Suprapubic skin (tissue), 4 donors: ENCODE results near the gene NPR1.

Experiments used
- EP300 ChIP-seq: sonication (generic); formaldehyde crosslinking; IDR thresholded peaks from one replicate; pipeline ENCODE4 v1.6.1; 2017; ENCODE audit warnings: antibody characterized with exemption
- POLR2AphosphoS5 ChIP-seq, 3 donors: sonication (generic); formaldehyde crosslinking; IDR thresholded peaks; one replicate each; pipeline ENCODE4 v1.6.1; 2017; ENCODE audit warnings: antibody characterized with exemption in 3 of 3
- TF ChIP-seq, protein P1 (sequence below), 2 donors: fragments of 200-600 bp in 1 of 2; fragments of 450-650 bp in 1 of 2; sonication (generic) in 1 of 2; IDR thresholded peaks; one replicate each; pipeline ENCODE4 v1.5.1; 2016 to 2019; ENCODE audit warnings: antibody characterized with exemption in 2 of 2, mild to moderate bottlenecking in 1 of 2, moderate library complexity in 1 of 2

DNA sequence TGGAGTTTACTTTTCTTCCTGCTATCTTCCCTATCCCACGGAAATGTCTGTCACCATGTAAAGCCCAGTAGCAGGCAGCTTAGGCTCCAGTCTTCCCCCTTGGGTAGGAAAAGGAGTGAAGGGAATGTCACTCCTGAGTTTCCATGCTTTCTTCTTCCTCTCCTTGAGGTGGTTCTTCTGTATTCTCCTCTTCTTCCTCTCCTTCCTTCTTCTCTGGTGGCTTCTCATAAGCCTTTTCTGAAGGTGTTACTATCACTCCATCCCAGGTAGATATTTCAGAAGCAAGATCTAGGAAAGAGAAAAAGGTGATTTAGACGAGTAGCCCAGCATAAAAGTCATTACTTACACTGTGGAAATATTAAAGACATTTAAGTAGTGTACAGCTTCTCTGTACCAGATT is 16.2 kb upstream of the NPR1 start:
- TF ChIP-seq, protein P1, sequence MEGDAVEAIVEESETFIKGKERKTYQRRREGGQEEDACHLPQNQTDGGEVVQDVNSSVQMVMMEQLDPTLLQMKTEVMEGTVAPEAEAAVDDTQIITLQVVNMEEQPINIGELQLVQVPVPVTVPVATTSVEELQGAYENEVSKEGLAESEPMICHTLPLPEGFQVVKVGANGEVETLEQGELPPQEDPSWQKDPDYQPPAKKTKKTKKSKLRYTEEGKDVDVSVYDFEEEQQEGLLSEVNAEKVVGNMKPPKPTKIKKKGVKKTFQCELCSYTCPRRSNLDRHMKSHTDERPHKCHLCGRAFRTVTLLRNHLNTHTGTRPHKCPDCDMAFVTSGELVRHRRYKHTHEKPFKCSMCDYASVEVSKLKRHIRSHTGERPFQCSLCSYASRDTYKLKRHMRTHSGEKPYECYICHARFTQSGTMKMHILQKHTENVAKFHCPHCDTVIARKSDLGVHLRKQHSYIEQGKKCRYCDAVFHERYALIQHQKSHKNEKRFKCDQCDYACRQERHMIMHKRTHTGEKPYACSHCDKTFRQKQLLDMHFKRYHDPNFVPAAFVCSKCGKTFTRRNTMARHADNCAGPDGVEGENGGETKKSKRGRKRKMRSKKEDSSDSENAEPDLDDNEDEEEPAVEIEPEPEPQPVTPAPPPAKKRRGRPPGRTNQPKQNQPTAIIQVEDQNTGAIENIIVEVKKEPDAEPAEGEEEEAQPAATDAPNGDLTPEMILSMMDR (IDR thresholded peaks at IDR 0.05): no peak
- TF ChIP-seq EP300 (no peak), POLR2AphosphoS5 (IDR thresholded peaks at IDR 0.05) (no peak)
